ENCODE data around the gene ALKBH5. TPM values are rescaled to one million over a fixed set of nuclear protein-coding genes. Genes with fewer than 3 reads are reported as not detected.

Gene ALKBH5
- total RNA-seq, 5 donors from 2014 or later (not counting 1 experiment from before 2014, with no cell fraction given): 99.0 to 122 (median 103) TPM

DNA sequence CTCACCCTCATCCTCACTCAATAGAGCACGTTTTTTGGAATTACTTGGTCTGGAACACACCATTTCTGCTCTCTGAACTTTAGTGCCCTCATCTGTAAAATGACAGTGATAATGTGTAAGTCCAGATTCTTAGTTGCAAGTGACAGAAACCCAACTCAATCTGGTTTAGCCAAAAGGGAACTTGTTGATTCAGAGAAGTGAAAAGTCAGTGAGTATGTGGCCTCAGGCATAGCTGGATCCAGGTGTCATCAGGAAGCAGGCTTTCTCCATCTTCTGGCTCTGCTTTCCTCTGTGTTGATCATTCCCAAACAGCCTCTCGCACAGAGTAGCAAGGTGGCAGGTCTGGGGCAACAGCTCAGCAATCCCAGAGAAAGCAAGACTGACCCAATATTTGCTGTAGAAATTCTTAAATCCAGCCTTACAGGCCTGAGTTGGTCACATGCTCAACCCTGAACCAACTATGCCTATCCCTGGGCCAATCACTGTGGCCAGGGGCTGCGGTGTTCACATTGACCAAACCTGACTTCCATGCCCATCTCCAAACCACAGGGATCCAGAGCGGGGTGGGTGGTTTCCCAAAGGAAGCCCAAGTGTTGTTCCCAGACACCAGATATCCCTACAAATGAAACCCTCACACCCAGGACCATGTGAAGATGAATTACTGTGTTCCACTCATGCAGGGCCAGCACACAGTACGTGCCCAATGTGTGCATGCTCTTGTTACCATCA is 23.3 kb upstream of the ALKBH5 start:
- Histone ChIP-seq H3K9me3 (no peaks in the 10 kb centered on the region), H3K4me1 (ENCODE audit: control insufficient read depth in 1 of 2, extremely low read depth in 1 of 2, insufficient read depth in 2 of 2, low read length in 2 of 2) (peaks cover 0 to 15% of the 10 kb centered on the region in 2 experiments), H3K36me3 (ENCODE audit: control insufficient read depth in 2 of 2, extremely low read depth in 1 of 2, insufficient read depth in 1 of 2, low read length in 1 of 2) (no peaks in the 10 kb centered on the region), H3K27me3 (replicated peaks in 1 of 2; ENCODE audit: control insufficient read depth in 2 of 2, extremely low read depth in 1 of 2, insufficient read depth in 2 of 2, low read length in 1 of 2) (peaks cover 0 to 2% of the 10 kb centered on the region in 2 experiments), H3K4me3 (ENCODE audit: control insufficient read depth in 1 of 2, extremely low read depth in 1 of 2, low read length in 1 of 2) (no peak overlapping the region), H3K27ac (ENCODE audit: low read length) (no peak overlapping the region)
- H3K36me3 Mint-ChIP-seq: no peaks in the 10 kb centered on the region
- no peak for ATAC-seq (replicated peaks in 1 of 4)
- WGBS (ENCODE audit: insufficient coverage): 91% methylated on average over 4 of the region's 5 CpGs
- H3K27ac Mint-ChIP-seq: no peak overlapping the region
- ChIA-PET CTCF (no interaction called here), POLR2A (interaction anchor here in 1 of 2 donors (0.5 kb wide), 1 partner anchor 532 kb away, joined by 3 read pairs; no protein-coding TSS in a partner anchor)
- peak overlapping the region in 2 of 3 donors; percentile 1 to 26 for H3K4me3 Mint-ChIP-seq
- H3K9me3 Mint-ChIP-seq: no peaks in the 10 kb centered on the region
- H3K4me1 Mint-ChIP-seq: peaks cover 6 to 12% (median 10%) of the 10 kb centered on the region in 3 donors
- no peak for DNase-seq
- no peaks in the 10 kb centered on the region for H3K27me3 Mint-ChIP-seq

DNA sequence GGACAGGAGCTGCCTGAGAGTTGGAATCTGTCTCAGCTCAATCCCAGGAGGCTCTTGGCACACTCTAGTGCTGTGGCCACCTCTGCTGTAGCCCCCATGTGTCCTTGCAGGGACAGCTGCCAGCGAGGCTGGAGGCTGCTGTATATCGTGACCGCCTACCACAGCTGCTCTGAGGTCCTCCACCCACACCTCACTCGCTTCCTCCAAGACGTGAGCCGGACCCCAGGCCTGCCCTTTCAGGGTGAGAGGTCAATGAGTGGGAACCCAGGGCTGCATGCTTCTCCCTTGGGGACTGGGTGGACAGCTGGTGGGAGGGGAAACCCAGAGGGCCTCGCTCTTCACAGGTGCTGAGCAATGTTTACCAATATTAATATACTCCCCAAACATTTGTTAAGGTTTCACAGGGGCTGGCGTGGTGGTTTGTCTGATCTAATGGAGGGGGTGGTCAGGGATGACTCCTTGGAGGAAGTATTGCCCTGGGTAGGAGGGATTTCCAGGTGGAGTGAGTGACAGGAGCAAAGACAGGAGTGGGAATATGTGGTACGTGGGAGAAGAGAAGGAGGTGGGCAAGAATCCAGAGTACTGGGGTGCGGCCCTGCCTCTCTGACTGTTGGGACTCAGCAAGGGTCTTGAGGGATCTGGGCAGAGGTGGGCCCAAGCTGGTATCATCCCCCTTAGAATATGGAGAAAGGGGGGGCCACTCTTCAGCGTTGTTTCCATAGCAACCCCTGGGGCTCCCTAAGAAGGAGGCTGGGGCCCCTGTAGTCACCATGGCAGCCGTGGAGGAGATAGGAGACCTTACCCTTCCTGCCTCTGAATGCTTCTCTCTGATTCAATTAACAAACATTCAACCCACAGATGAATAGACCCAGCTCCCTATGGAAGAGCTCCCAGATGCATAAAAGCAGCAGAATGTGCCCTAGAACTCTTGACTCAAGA is 22.2 kb upstream of the ALKBH5 start:
- H3K4me1 ChIP-seq (ENCODE audit: control insufficient read depth in 1 of 2, extremely low read depth in 1 of 2, insufficient read depth in 2 of 2, low read length in 2 of 2): peaks cover 0 to 15% of the 10 kb centered on the region in 2 experiments
- CTCF ChIA-PET: no interaction called here
- 66% methylated on average over 6 of the region's 12 CpGs for WGBS (ENCODE audit: insufficient coverage)
- H3K36me3 Mint-ChIP-seq: no peaks in the 10 kb centered on the region
- ATAC-seq (replicated peaks in 1 of 4) (no peak), DNase-seq (no peak)
- peaks cover 0 to 2% of the 10 kb centered on the region in 2 experiments for H3K27me3 ChIP-seq (replicated peaks in 1 of 2; ENCODE audit: control insufficient read depth in 2 of 2, extremely low read depth in 1 of 2, insufficient read depth in 2 of 2, low read length in 1 of 2)
- POLR2A ChIA-PET: no interaction called here
- no peak overlapping the region for H3K4me3 Mint-ChIP-seq
- no peaks in the 10 kb centered on the region for H3K36me3 ChIP-seq (ENCODE audit: control insufficient read depth in 2 of 2, extremely low read depth in 1 of 2, insufficient read depth in 1 of 2, low read length in 1 of 2)
- no peaks in the 10 kb centered on the region for H3K27me3 Mint-ChIP-seq
- H3K9me3 Mint-ChIP-seq: no peaks in the 10 kb centered on the region
- H3K4me1 Mint-ChIP-seq: peaks cover 6 to 10% (median 9%) of the 10 kb centered on the region in 3 donors
- H3K27ac Mint-ChIP-seq: no peak overlapping the region
- no peak overlapping the region for H3K4me3 ChIP-seq (ENCODE audit: control insufficient read depth in 1 of 2, extremely low read depth in 1 of 2, low read length in 1 of 2)
- no peaks in the 10 kb centered on the region for H3K9me3 ChIP-seq
- H3K27ac ChIP-seq (ENCODE audit: low read length): no peak overlapping the region

DNA sequence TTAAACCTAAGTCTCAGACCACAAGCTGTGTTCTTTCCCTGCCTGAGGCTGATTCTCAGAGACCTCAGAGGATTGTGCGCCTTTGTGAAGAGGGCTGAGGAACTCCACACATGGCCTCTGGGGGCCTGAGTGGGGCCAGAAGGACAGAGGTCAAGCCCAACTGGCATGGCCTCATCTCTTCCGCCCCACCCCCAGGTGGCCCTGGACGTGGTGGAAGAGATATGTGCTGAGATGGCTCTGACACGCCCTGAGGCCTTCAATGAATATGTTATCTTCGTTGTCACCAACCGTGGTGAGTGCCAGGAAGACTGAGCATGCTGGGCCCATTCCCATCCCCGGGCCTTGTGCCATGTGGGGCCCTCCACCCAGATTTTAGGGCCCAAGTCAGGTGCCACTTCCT is 20.1 kb upstream of the ALKBH5 start:
- ATAC-seq (replicated peaks in 1 of 4) (no peak), DNase-seq (no peak)
- Histone ChIP-seq H3K9me3 (no peaks in the 10 kb centered on the region), H3K36me3 (ENCODE audit: control insufficient read depth in 2 of 2, extremely low read depth in 1 of 2, insufficient read depth in 1 of 2, low read length in 1 of 2) (no peaks in the 10 kb centered on the region), H3K27me3 (replicated peaks in 1 of 2; ENCODE audit: control insufficient read depth in 2 of 2, extremely low read depth in 1 of 2, insufficient read depth in 2 of 2, low read length in 1 of 2) (peaks cover 0 to 2% of the 10 kb centered on the region in 2 experiments), H3K4me1 (ENCODE audit: control insufficient read depth in 1 of 2, extremely low read depth in 1 of 2, insufficient read depth in 2 of 2, low read length in 2 of 2) (peaks cover 0 to 6% of the 10 kb centered on the region in 2 experiments), H3K4me3 (ENCODE audit: control insufficient read depth in 1 of 2, extremely low read depth in 1 of 2, low read length in 1 of 2) (no peak overlapping the region), H3K27ac (ENCODE audit: low read length) (no peak overlapping the region)
- H3K9me3 Mint-ChIP-seq: no peaks in the 10 kb centered on the region
- peaks cover 2 to 4% (median 3%) of the 10 kb centered on the region in 3 donors for H3K4me1 Mint-ChIP-seq
- no peak overlapping the region for H3K27ac Mint-ChIP-seq
- H3K36me3 Mint-ChIP-seq: no peaks in the 10 kb centered on the region
- ChIA-PET POLR2A (no interaction called here), CTCF (no interaction called here)
- WGBS (ENCODE audit: insufficient coverage): 85% methylated on average over 7 of the region's 7 CpGs
- H3K27me3 Mint-ChIP-seq: no peaks in the 10 kb centered on the region
- no peak overlapping the region for H3K4me3 Mint-ChIP-seq

DNA sequence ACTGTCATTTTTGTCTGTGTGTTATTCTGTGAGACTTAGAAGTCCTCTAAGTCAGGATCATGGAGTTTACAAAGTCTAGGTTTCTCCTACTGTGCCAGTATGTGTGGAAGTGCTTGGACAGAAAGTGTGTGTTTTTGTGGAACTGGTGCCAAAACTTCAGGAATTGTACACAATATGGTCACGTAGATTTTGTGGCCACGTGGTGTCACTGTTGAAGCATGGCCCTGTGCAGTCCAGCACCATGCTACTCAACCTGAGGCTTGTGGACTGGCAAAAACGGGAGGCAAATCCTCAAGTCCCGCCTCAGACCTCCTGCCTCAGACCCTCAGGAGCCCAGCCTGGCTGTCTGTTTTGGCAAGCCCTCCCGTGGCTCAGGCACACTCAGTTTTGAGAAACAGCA is 16.7 kb upstream of the ALKBH5 start:
- CTCF ChIA-PET: no interaction called here

DNA sequence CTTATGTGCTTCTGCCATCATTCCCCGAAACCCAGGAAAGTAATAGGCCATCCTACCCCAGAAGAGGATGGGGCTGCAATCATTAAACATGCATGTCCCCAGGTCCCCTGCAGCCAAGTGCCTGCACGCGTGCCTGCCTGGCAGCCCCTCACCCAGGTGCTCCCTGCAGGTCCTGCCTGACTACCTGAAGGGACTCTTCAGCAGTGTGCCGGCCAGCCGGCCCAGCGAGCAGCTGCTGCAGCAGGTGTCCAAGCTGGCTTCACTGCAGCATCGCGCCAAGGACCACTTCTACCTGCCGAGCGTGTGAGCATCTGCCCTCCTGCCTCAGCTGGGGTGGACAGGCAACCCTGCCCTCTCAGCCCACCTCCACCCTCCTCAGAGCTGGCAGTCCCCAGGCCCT is 16.2 kb upstream of the ALKBH5 start:
- ATAC-seq (replicated peaks in 1 of 4): no peak
- Histone ChIP-seq H3K9me3 (no peaks in the 10 kb centered on the region), H3K27me3 (replicated peaks in 1 of 2; ENCODE audit: control insufficient read depth in 2 of 2, extremely low read depth in 1 of 2, insufficient read depth in 2 of 2, low read length in 1 of 2) (no peaks in the 10 kb centered on the region), H3K27ac (ENCODE audit: low read length) (no peak overlapping the region), H3K4me1 (ENCODE audit: control insufficient read depth in 1 of 2, extremely low read depth in 1 of 2, insufficient read depth in 2 of 2, low read length in 2 of 2) (no peaks in the 10 kb centered on the region), H3K4me3 (ENCODE audit: control insufficient read depth in 1 of 2, extremely low read depth in 1 of 2, low read length in 1 of 2) (no peak overlapping the region), H3K36me3 (ENCODE audit: control insufficient read depth in 2 of 2, extremely low read depth in 1 of 2, insufficient read depth in 1 of 2, low read length in 1 of 2) (no peaks in the 10 kb centered on the region)
- Mint-ChIP-seq H3K4me3 (no peak overlapping the region), H3K27me3 (no peaks in the 10 kb centered on the region), H3K27ac (no peak overlapping the region), H3K4me1 (no peaks in the 10 kb centered on the region), H3K36me3 (no peaks in the 10 kb centered on the region), H3K9me3 (no peaks in the 10 kb centered on the region)
- WGBS (ENCODE audit: insufficient coverage): 85% methylated on average over 8 of the region's 10 CpGs
- DNase-seq: no peak
- CTCF ChIA-PET: no interaction called here
- POLR2A ChIA-PET: no interaction called here

More for the DNA sequence above, 16.7 kb upstream of the ALKBH5 start:
- Mint-ChIP-seq H3K4me3 (no peak overlapping the region), H3K4me1 (no peaks in the 10 kb centered on the region), H3K27ac (no peak overlapping the region), H3K27me3 (no peaks in the 10 kb centered on the region), H3K9me3 (no peaks in the 10 kb centered on the region), H3K36me3 (no peaks in the 10 kb centered on the region)
- no peak for DNase-seq
- Histone ChIP-seq H3K9me3 (no peaks in the 10 kb centered on the region), H3K27ac (ENCODE audit: low read length) (no peak overlapping the region), H3K4me1 (ENCODE audit: control insufficient read depth in 1 of 2, extremely low read depth in 1 of 2, insufficient read depth in 2 of 2, low read length in 2 of 2) (no peaks in the 10 kb centered on the region), H3K27me3 (replicated peaks in 1 of 2; ENCODE audit: control insufficient read depth in 2 of 2, extremely low read depth in 1 of 2, insufficient read depth in 2 of 2, low read length in 1 of 2) (no peaks in the 10 kb centered on the region), H3K4me3 (ENCODE audit: control insufficient read depth in 1 of 2, extremely low read depth in 1 of 2, low read length in 1 of 2) (no peak overlapping the region), H3K36me3 (ENCODE audit: control insufficient read depth in 2 of 2, extremely low read depth in 1 of 2, insufficient read depth in 1 of 2, low read length in 1 of 2) (no peaks in the 10 kb centered on the region)
- POLR2A ChIA-PET: interaction anchor here in 1 of 2 donors (0.5 kb wide), 2 partner anchors 44 to 47 kb away, joined by 3 to 4 read pairs; no protein-coding TSS in a partner anchor
- ATAC-seq (replicated peaks in 1 of 4): no peak
- 85% methylated on average over 5 of the region's 5 CpGs for WGBS (ENCODE audit: insufficient coverage)

DNA sequence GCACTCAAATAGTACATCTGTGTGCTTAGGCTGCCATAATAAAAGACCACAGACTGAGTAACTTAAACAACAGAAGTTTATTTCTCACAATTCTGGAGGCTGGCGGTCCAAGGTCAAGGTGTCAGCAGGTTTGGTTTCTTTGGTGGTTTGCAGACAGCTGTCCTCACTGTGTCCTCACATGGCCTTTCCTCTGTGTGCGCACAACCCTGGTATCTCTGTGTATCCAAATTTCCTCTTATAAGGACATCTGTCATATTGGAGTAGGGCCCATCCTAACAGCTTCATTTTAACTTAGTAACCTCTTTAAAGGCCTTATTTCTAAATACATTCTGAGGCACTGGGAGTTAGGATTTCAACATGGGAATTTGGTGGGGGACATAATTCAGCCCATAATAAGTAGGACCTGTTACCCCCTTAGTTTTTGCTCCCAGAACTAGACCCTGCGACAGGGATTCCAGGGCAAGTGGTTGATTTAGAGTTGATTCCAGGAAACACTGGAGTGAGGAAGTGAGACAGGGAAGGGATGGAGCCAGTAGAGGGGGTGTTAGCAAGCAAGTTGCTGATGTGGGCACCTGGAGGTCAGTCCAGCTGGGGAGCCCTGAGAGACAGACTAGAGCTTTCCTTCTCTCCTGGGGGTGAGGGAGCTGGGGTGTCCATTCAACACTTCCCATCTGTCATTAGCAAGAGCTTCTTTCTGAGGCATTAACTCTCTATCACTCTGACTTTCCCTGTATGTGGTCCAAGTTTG is 10.9 kb upstream of the ALKBH5 start:
- WGBS (ENCODE audit: insufficient coverage): 100% methylated on average over 1 of the region's 3 CpGs
- Histone ChIP-seq H3K4me3 (ENCODE audit: control insufficient read depth in 1 of 2, extremely low read depth in 1 of 2, low read length in 1 of 2) (no peak overlapping the region), H3K27ac (ENCODE audit: low read length) (no peak overlapping the region), H3K9me3 (no peaks in the 10 kb centered on the region), H3K4me1 (ENCODE audit: control insufficient read depth in 1 of 2, extremely low read depth in 1 of 2, insufficient read depth in 2 of 2, low read length in 2 of 2) (no peaks in the 10 kb centered on the region), H3K27me3 (replicated peaks in 1 of 2; ENCODE audit: control insufficient read depth in 2 of 2, extremely low read depth in 1 of 2, insufficient read depth in 2 of 2, low read length in 1 of 2) (no peaks in the 10 kb centered on the region), H3K36me3 (ENCODE audit: control insufficient read depth in 2 of 2, extremely low read depth in 1 of 2, insufficient read depth in 1 of 2, low read length in 1 of 2) (no peaks in the 10 kb centered on the region)
- Mint-ChIP-seq H3K27ac (no peak overlapping the region), H3K4me3 (no peak overlapping the region), H3K36me3 (no peaks in the 10 kb centered on the region), H3K4me1 (no peaks in the 10 kb centered on the region), H3K27me3 (no peaks in the 10 kb centered on the region), H3K9me3 (no peaks in the 10 kb centered on the region)
- POLR2A ChIA-PET: no interaction called here
- ATAC-seq (replicated peaks in 1 of 4): no peak
- CTCF ChIA-PET: no interaction called here
- DNase-seq: no peak

Measured in T-cell (primary cell).